Measurements from ENCODE around the gene UGT1A8.

UGT1A8 gene

GRCh38 chr2:233791151-233791882, 173.9 kb downstream of the UGT1A8 start:
- WGBS, 2 experiments (ENCODE audit: insufficient coverage in 2 of 2): 93 to 94% methylated on average over 12 to 18 of the region's 18 CpGs
- Histone ChIP-seq H3K27ac (ENCODE audit: low read depth, low read length, severe bottlenecking) (no peak overlapping the region), H3K4me1 (ENCODE audit: control insufficient read depth, insufficient read depth, low read length, poor library complexity, severe bottlenecking) (no peaks in the 10 kb centered on the region), H3K9me3 (ENCODE audit: control insufficient read depth, low read length) (no peaks in the 10 kb centered on the region), H3K4me3 (ENCODE audit: extremely low read depth, insufficient read depth, low read length, poor library complexity, severe bottlenecking) (no peak overlapping the region), H3K36me3 (ENCODE audit: control insufficient read depth, insufficient read depth, low read length) (no peaks in the 10 kb centered on the region)

GRCh38 chr2:233791883-233792329, 174.5 kb downstream of the UGT1A8 start:
- 82 to 92% methylated on average over 9 of the region's 9 CpGs for WGBS, 2 experiments (ENCODE audit: insufficient coverage in 2 of 2)
- H3K4me3 ChIP-seq (ENCODE audit: extremely low read depth, insufficient read depth, low read length, poor library complexity, severe bottlenecking): no peak overlapping the region

GRCh38 chr2:233792720-233793119, 175.3 kb downstream of the UGT1A8 start:
- Histone ChIP-seq H3K9me3 (ENCODE audit: control insufficient read depth, low read length) (no peaks in the 10 kb centered on the region), H3K4me1 (ENCODE audit: control insufficient read depth, insufficient read depth, low read length, poor library complexity, severe bottlenecking) (no peaks in the 10 kb centered on the region), H3K27ac (ENCODE audit: low read depth, low read length, severe bottlenecking) (no peak overlapping the region), H3K36me3 (ENCODE audit: control insufficient read depth, insufficient read depth, low read length) (no peaks in the 10 kb centered on the region), H3K4me3 (ENCODE audit: extremely low read depth, insufficient read depth, low read length, poor library complexity, severe bottlenecking) (no peak overlapping the region)
- WGBS, 2 experiments (ENCODE audit: insufficient coverage in 2 of 2): 87 to 99% methylated on average over 7 of the region's 7 CpGs

More at GRCh38 chr2:233791883-233792329, 174.5 kb downstream of the UGT1A8 start:
- Histone ChIP-seq H3K27ac (ENCODE audit: low read depth, low read length, severe bottlenecking) (no peak overlapping the region), H3K4me1 (ENCODE audit: control insufficient read depth, insufficient read depth, low read length, poor library complexity, severe bottlenecking) (no peaks in the 10 kb centered on the region), H3K9me3 (ENCODE audit: control insufficient read depth, low read length) (no peaks in the 10 kb centered on the region), H3K36me3 (ENCODE audit: control insufficient read depth, insufficient read depth, low read length) (no peaks in the 10 kb centered on the region)

GRCh38 chr2:233793465-233794127, 176.2 kb downstream of the UGT1A8 start:
- no peaks in the 10 kb centered on the region for H3K9me3 ChIP-seq (ENCODE audit: control insufficient read depth, low read length)
- WGBS, 2 experiments (ENCODE audit: insufficient coverage in 2 of 2): 90 to 93% methylated on average over 14 to 16 of the region's 18 CpGs
- no peaks in the 10 kb centered on the region for H3K36me3 ChIP-seq (ENCODE audit: control insufficient read depth, insufficient read depth, low read length)
- no peak overlapping the region for H3K27ac ChIP-seq (ENCODE audit: low read depth, low read length, severe bottlenecking)
- H3K4me3 ChIP-seq (ENCODE audit: extremely low read depth, insufficient read depth, low read length, poor library complexity, severe bottlenecking): no peak overlapping the region
- no peaks in the 10 kb centered on the region for H3K4me1 ChIP-seq (ENCODE audit: control insufficient read depth, insufficient read depth, low read length, poor library complexity, severe bottlenecking)

GRCh38 chr2:233794128-233794658, 176.8 kb downstream of the UGT1A8 start:
- H3K9me3 ChIP-seq (ENCODE audit: control insufficient read depth, low read length): no peaks in the 10 kb centered on the region
- H3K4me1 ChIP-seq (ENCODE audit: control insufficient read depth, insufficient read depth, low read length, poor library complexity, severe bottlenecking): no peaks in the 10 kb centered on the region
- no peaks in the 10 kb centered on the region for H3K36me3 ChIP-seq (ENCODE audit: control insufficient read depth, insufficient read depth, low read length)
- H3K4me3 ChIP-seq (ENCODE audit: extremely low read depth, insufficient read depth, low read length, poor library complexity, severe bottlenecking): no peak overlapping the region
- no peak overlapping the region for H3K27ac ChIP-seq (ENCODE audit: low read depth, low read length, severe bottlenecking)
- WGBS, 2 experiments (ENCODE audit: insufficient coverage in 2 of 2): 90% methylated on average over 13 to 16 of the region's 17 CpGs

GRCh38 chr2:233795735-233796171, 178.3 kb downstream of the UGT1A8 start:
- H3K36me3 ChIP-seq (ENCODE audit: control insufficient read depth, insufficient read depth, low read length): no peaks in the 10 kb centered on the region
- H3K9me3 ChIP-seq (ENCODE audit: control insufficient read depth, low read length): no peaks in the 10 kb centered on the region
- WGBS, 2 experiments (ENCODE audit: insufficient coverage in 2 of 2): 91 to 96% methylated on average over 13 of the region's 13 CpGs
- H3K4me1 ChIP-seq (ENCODE audit: control insufficient read depth, insufficient read depth, low read length, poor library complexity, severe bottlenecking): no peaks in the 10 kb centered on the region
- no peak overlapping the region for H3K27ac ChIP-seq (ENCODE audit: low read depth, low read length, severe bottlenecking)
- no peak overlapping the region for H3K4me3 ChIP-seq (ENCODE audit: extremely low read depth, insufficient read depth, low read length, poor library complexity, severe bottlenecking)

- no peaks in the 10 kb centered on the region for H3K4me1 ChIP-seq (ENCODE audit: control insufficient read depth, insufficient read depth, low read length, poor library complexity, severe bottlenecking)
- no peaks in the 10 kb centered on the region for H3K36me3 ChIP-seq (ENCODE audit: control insufficient read depth, insufficient read depth, low read length)
- no peak overlapping the region for H3K27ac ChIP-seq (ENCODE audit: low read depth, low read length, severe bottlenecking)
- no peaks in the 10 kb centered on the region for H3K9me3 ChIP-seq (ENCODE audit: control insufficient read depth, low read length)
- 90 to 100% methylated on average over 4 to 5 of the region's 9 CpGs for WGBS, 2 experiments (ENCODE audit: insufficient coverage in 2 of 2)
- H3K4me3 ChIP-seq (ENCODE audit: extremely low read depth, insufficient read depth, low read length, poor library complexity, severe bottlenecking): no peak overlapping the region
These were observed 178.8 kb downstream of the UGT1A8 start for GRCh38 chr2:233796254-233796653.

- Histone ChIP-seq H3K9me3 (ENCODE audit: control insufficient read depth, low read length) (no peaks in the 10 kb centered on the region), H3K4me1 (ENCODE audit: control insufficient read depth, insufficient read depth, low read length, poor library complexity, severe bottlenecking) (no peaks in the 10 kb centered on the region), H3K27ac (ENCODE audit: low read depth, low read length, severe bottlenecking) (no peak overlapping the region), H3K36me3 (ENCODE audit: control insufficient read depth, insufficient read depth, low read length) (no peaks in the 10 kb centered on the region), H3K4me3 (ENCODE audit: extremely low read depth, insufficient read depth, low read length, poor library complexity, severe bottlenecking) (no peak overlapping the region)
- 76 to 91% methylated on average over 14 of the region's 14 CpGs for WGBS, 2 experiments (ENCODE audit: insufficient coverage in 2 of 2)
These were observed 181.1 kb downstream of the UGT1A8 start for GRCh38 chr2:233798335-233799086.

GRCh38 chr2:233799087-233799665, 181.7 kb downstream of the UGT1A8 start:
- 42 to 60% methylated on average over 2 to 3 of the region's 7 CpGs for WGBS, 2 experiments (ENCODE audit: insufficient coverage in 2 of 2)
- no peaks in the 10 kb centered on the region for H3K36me3 ChIP-seq (ENCODE audit: control insufficient read depth, insufficient read depth, low read length)
- no peaks in the 10 kb centered on the region for H3K4me1 ChIP-seq (ENCODE audit: control insufficient read depth, insufficient read depth, low read length, poor library complexity, severe bottlenecking)
- H3K4me3 ChIP-seq (ENCODE audit: extremely low read depth, insufficient read depth, low read length, poor library complexity, severe bottlenecking): no peak overlapping the region
- H3K9me3 ChIP-seq (ENCODE audit: control insufficient read depth, low read length): no peaks in the 10 kb centered on the region
- H3K27ac ChIP-seq (ENCODE audit: low read depth, low read length, severe bottlenecking): no peak overlapping the region

GRCh38 chr2:233799716-233800115, 182.3 kb downstream of the UGT1A8 start:
- no peaks in the 10 kb centered on the region for H3K9me3 ChIP-seq (ENCODE audit: control insufficient read depth, low read length)
- no peaks in the 10 kb centered on the region for H3K36me3 ChIP-seq (ENCODE audit: control insufficient read depth, insufficient read depth, low read length)
- no peak overlapping the region for H3K27ac ChIP-seq (ENCODE audit: low read depth, low read length, severe bottlenecking)
- H3K4me1 ChIP-seq (ENCODE audit: control insufficient read depth, insufficient read depth, low read length, poor library complexity, severe bottlenecking): no peaks in the 10 kb centered on the region
- WGBS, 2 experiments (ENCODE audit: insufficient coverage in 2 of 2): 71 to 75% methylated on average over 4 to 5 of the region's 5 CpGs
- H3K4me3 ChIP-seq (ENCODE audit: extremely low read depth, insufficient read depth, low read length, poor library complexity, severe bottlenecking): no peak overlapping the region
